ENCODE data around the gene ZNF622.

- TF ChIP-seq CTCF (CRISPR knock-in tag; IDR thresholded peaks at IDR 0.05) (no peak), ZNF335 (CRISPR knock-in tag; IDR thresholded peaks at IDR 0.05) (no peak), YY1 (IDR thresholded peaks at IDR 0.05; ENCODE audit: insufficient read depth, insufficient replicate concordance, low read depth, low read length) (no peak), ZBTB49 (CRISPR knock-in tag; IDR thresholded peaks at IDR 0.05; ENCODE audit: borderline replicate concordance) (no peak), ZNF670 (CRISPR knock-in tag; IDR thresholded peaks at IDR 0.05; ENCODE audit: borderline replicate concordance) (no peak), REST (IDR thresholded peaks at IDR 0.05; ENCODE audit: borderline replicate concordance in 1 of 2, low read depth in 1 of 2, low read length in 2 of 2) (no peak), NFIC (IDR thresholded peaks at IDR 0.05; ENCODE audit: low read length) (no peak), MYPOP (CRISPR knock-in tag; IDR thresholded peaks at IDR 0.05) (no peak), LCORL (IDR thresholded peaks at IDR 0.05) (no peak), LCORL (CRISPR knock-in tag; IDR thresholded peaks at IDR 0.05) (no peak), ZNF274 (CRISPR knock-in tag; IDR thresholded peaks at IDR 0.05) (no peak), ZZZ3 (CRISPR knock-in tag; IDR thresholded peaks at IDR 0.05; ENCODE audit: borderline replicate concordance) (no peak), SP1 (IDR thresholded peaks at IDR 0.05) (no peak), SP1 (CRISPR knock-in tag; IDR thresholded peaks at IDR 0.05) (no peak), ZUFSP (CRISPR knock-in tag; IDR thresholded peaks at IDR 0.05; ENCODE audit: borderline replicate concordance) (no peak)
Observed at GRCh38 chr5:16430349-16431089, 35.1 kb downstream of the ZNF622 start.

All from HepG2 (cell line).